ENCODE results near the gene MAGEA11.
"Not testable (repeated sequence)": the region's sequence is repeated elsewhere in the genome, so short reads cannot be mapped to it uniquely, and the experiment has no call there.

Gene MAGEA11

DNA sequence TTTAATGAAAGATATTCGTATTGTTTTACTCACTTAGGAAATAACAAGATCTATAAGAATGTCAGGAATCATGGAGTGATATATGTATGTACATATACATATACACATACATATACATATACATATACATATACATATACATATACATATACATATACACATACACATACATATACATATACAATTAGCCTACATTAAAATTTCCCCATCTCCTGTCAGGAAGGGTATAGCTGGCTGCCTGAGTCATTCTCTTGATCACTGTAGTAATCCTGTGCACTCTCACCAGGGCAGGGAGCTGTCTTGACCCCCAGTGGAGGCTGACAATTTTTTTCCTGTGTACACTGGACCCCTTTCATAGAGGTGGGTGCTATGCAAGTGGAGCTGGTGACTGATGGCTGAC, 23.3 kb upstream of the MAGEA11 start:
- Histone ChIP-seq H3K9ac (ENCODE audit: low read length) (no peak overlapping the region), H3K36me3 (ENCODE audit: control insufficient read depth, insufficient read depth, low read length) (no peaks in the 10 kb centered on the region), H3K27ac (ENCODE audit: low read depth, low read length) (no peak overlapping the region), H3K9me3 (ENCODE audit: control insufficient read depth, insufficient read depth, low read depth, low read length) (peaks cover 37% of the 10 kb centered on the region), H3K27me3 (ENCODE audit: control insufficient read depth, insufficient read depth, low read length) (peaks cover 4% of the 10 kb centered on the region; the same call in 1 of the 2 replicates), H3K4me3 (ENCODE audit: low read depth, low read length) (no peak overlapping the region), H3K4me1 (ENCODE audit: control insufficient read depth, insufficient read depth, low read length) (peaks cover 8% of the 10 kb centered on the region)

DNA sequence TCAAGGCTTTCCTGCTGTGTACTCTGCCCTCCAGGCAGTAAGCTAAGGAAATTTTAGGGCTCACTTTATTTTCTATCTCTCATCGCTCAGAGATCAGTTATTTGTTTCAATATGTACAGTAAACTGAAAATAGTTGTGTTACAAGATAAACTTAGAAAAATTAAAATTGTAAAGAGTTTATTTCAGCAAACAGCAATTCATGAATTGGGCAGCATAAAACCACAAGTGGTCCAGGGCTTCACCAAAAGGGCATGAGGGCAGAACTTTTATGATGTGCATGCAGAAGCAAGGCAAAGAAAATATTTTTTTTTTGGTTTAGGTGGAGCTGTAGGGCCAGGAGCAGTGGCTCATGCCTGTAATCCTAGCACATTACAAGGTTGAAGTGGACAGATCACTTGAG, 20.1 kb upstream of the MAGEA11 start:
- Histone ChIP-seq H3K36me3 (ENCODE audit: control insufficient read depth, insufficient read depth, low read length) (no peaks in the 10 kb centered on the region), H3K27ac (ENCODE audit: low read depth, low read length) (no peak overlapping the region), H3K27me3 (ENCODE audit: control insufficient read depth, insufficient read depth, low read length) (peaks cover 4% of the 10 kb centered on the region; the same call in 1 of the 2 replicates), H3K9ac (ENCODE audit: low read length) (no peak overlapping the region), H3K4me3 (ENCODE audit: low read depth, low read length) (no peak overlapping the region), H3K4me1 (ENCODE audit: control insufficient read depth, insufficient read depth, low read length) (no peaks in the 10 kb centered on the region), H3K9me3 (ENCODE audit: control insufficient read depth, insufficient read depth, low read depth, low read length) (peaks cover 52% of the 10 kb centered on the region)

DNA sequence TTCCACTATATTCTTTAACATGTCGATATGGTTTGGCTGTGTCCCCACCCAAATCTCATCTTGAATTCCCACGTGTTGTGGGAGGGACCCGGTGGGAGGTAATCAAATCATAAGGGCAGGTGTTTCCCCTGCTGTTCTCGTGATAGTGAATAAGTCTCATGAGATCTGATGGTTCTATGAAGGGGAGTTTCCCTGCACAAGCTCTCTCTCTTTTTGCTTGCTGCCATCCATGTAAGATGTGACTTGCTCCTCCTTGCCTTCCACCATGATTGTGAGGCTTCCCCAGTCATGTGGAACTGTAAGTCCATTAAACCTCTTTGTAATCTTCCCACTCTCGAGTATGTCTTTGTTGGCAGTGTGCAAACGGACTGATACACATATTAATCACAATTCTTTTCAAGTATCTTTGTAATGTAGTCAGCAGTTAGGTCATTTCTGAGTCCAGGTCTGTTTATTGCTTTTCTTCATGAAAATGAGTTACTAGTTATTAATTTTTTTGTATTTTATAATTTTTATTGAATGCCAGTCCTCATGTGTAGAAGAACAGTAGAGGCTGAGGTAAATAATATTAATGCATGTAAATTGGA, 19.1 kb upstream of the MAGEA11 start:
- H3K9me3 ChIP-seq (ENCODE audit: control insufficient read depth, insufficient read depth, low read depth, low read length): peaks cover 53% of the 10 kb centered on the region
- H3K27ac ChIP-seq (ENCODE audit: low read depth, low read length); H3K27me3 ChIP-seq (ENCODE audit: control insufficient read depth, insufficient read depth, low read length); H3K36me3 ChIP-seq (ENCODE audit: control insufficient read depth, insufficient read depth, low read length); H3K4me3 ChIP-seq (ENCODE audit: low read depth, low read length); H3K4me1 ChIP-seq (ENCODE audit: control insufficient read depth, insufficient read depth, low read length); H3K9ac ChIP-seq (ENCODE audit: low read length): not testable (repeated sequence)

DNA sequence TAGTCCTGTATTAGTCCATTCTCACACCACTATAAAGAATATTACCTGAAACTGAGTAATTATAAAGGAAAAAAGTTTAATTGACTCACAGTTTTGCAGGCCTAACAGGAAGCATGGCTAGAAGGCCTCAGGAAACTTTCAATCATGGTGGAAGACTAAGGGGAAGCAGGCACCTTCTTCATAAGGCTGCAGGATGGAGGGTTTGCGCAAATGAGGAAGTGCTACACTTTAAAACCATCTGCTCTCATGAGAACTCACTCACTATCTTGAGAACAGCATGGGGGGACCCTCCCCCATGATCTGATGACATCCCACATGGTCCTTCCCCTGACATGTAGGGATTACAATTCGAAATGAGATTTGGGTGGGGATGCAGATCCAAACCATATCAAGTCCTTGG, 12.1 kb upstream of the MAGEA11 start:
- no peaks in the 10 kb centered on the region for H3K4me1 ChIP-seq (ENCODE audit: control insufficient read depth, insufficient read depth, low read length)
- no peaks in the 10 kb centered on the region for H3K36me3 ChIP-seq (ENCODE audit: control insufficient read depth, insufficient read depth, low read length)
- no peak overlapping the region for H3K4me3 ChIP-seq (ENCODE audit: low read depth, low read length)
- no peaks in the 10 kb centered on the region; the same call in 1 of the 2 replicates for H3K27me3 ChIP-seq (ENCODE audit: control insufficient read depth, insufficient read depth, low read length)
- H3K9me3 ChIP-seq (ENCODE audit: control insufficient read depth, insufficient read depth, low read depth, low read length): peaks cover 28% of the 10 kb centered on the region
- H3K27ac ChIP-seq (ENCODE audit: low read depth, low read length): no peak overlapping the region
- no peak overlapping the region for H3K9ac ChIP-seq (ENCODE audit: low read length)

DNA sequence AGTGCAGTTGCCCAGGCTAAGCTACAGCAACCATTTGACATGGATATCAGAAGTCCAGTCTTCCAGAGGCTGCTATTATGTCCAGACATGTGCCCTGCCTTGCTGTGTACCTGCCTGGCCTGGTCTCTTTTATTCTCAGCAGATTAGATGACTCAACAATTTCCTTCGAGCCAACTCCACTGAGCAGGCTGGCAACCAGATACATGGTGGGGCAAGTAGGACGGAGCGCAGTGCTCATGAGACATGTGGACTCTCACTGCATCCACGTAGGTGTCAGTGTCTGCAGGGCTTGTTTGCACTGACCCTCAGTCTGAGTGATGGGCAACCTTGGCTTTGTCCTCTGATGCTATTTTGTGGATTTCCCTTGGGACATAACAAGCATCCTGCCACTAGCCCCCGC, 7.2 kb upstream of the MAGEA11 start:
- H3K9me3 ChIP-seq (ENCODE audit: control insufficient read depth, insufficient read depth, low read depth, low read length): 0 out of 2 replicates have a peak, but pooled peaks cover 3% of the 10 kb centered on the region
- no peak overlapping the region for H3K27ac ChIP-seq (ENCODE audit: low read depth, low read length)
- no peaks in the 10 kb centered on the region for H3K36me3 ChIP-seq (ENCODE audit: control insufficient read depth, insufficient read depth, low read length)
- H3K27me3 ChIP-seq (ENCODE audit: control insufficient read depth, insufficient read depth, low read length): no peaks in the 10 kb centered on the region; the same call in 1 of the 2 replicates
- H3K4me3 ChIP-seq (ENCODE audit: low read depth, low read length): no peak overlapping the region
- H3K4me1 ChIP-seq (ENCODE audit: control insufficient read depth, insufficient read depth, low read length): no peaks in the 10 kb centered on the region
- H3K9ac ChIP-seq (ENCODE audit: low read length): no peak overlapping the region

DNA sequence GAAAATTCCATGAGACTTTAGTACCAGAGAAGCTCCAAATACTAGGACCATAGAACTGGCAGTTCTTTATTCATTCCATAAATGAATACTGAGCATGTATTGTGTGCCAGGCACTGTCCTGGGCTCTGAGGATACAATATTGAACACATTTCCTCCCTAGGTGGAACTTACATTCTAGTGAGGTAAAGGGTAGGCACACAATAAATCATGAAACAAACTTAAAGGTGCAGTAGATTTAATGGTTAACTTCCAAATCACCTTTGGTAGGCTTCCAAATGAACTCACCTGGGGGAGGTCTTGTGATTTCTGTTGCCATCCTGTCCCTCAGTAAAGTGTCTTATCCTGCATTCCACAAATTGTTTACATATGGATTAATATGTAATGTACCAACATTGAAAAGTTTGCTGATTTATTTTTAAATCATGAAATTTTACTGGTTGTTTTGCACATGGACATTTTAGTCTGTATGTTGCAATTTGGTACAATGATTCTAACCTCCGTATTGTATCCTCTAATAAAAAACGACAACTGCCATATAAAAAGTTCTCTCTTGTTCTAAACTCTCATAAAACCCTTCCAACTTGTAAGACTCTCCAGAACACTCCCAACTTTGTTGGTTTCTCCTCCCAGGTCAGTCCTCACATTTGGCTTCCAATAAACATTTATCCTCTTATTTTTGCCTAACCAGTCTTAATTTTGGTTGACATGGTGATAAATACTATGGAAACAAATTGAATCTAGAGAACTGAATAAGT, 4.5 kb upstream of the MAGEA11 start:
- H3K4me3 ChIP-seq (ENCODE audit: low read depth, low read length): no peak overlapping the region

DNA sequence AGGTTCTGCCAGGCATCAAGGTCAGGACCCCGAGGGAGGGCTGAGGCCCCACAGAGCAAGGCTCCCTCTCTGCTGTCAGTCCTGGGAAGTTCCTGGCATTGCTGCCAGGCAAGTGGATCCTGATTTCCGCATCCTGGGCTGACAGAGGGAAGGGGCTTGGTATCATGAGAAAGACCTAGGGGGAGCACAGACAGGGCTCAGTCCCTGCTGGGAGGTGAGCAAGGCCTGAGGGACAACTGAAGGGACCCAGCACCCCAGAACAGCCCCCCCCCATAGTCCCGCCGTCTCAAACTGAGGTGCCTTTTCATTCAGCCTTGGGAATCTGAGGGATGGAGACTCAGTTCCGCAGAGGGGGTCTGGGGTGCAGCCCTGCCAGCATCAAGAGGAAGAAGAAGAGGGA, 971 bp downstream of the MAGEA11 start:
- H3K4me1 ChIP-seq (ENCODE audit: control insufficient read depth, insufficient read depth, low read length): no peaks in the 10 kb centered on the region
- H3K27ac ChIP-seq (ENCODE audit: low read depth, low read length): no peak overlapping the region
- 0 out of 2 replicates have a peak, but pooled peaks cover 3% of the 10 kb centered on the region for H3K9me3 ChIP-seq (ENCODE audit: control insufficient read depth, insufficient read depth, low read depth, low read length)
- no peak overlapping the region for H3K4me3 ChIP-seq (ENCODE audit: low read depth, low read length)
- no peak overlapping the region for H3K9ac ChIP-seq (ENCODE audit: low read length)
- H3K27me3 ChIP-seq (ENCODE audit: control insufficient read depth, insufficient read depth, low read length): peaks cover 19% of the 10 kb centered on the region
- H3K36me3 ChIP-seq (ENCODE audit: control insufficient read depth, insufficient read depth, low read length): no peaks in the 10 kb centered on the region

More for the DNA sequence above, 4.5 kb upstream of the MAGEA11 start:
- Histone ChIP-seq H3K9ac (ENCODE audit: low read length) (no peak overlapping the region), H3K36me3 (ENCODE audit: control insufficient read depth, insufficient read depth, low read length) (no peaks in the 10 kb centered on the region), H3K9me3 (ENCODE audit: control insufficient read depth, insufficient read depth, low read depth, low read length) (no peaks in the 10 kb centered on the region), H3K27me3 (ENCODE audit: control insufficient read depth, insufficient read depth, low read length) (peaks cover 3% of the 10 kb centered on the region; the same call in 1 of the 2 replicates), H3K4me1 (ENCODE audit: control insufficient read depth, insufficient read depth, low read length) (no peaks in the 10 kb centered on the region), H3K27ac (ENCODE audit: low read depth, low read length) (no peak overlapping the region)

DNA sequence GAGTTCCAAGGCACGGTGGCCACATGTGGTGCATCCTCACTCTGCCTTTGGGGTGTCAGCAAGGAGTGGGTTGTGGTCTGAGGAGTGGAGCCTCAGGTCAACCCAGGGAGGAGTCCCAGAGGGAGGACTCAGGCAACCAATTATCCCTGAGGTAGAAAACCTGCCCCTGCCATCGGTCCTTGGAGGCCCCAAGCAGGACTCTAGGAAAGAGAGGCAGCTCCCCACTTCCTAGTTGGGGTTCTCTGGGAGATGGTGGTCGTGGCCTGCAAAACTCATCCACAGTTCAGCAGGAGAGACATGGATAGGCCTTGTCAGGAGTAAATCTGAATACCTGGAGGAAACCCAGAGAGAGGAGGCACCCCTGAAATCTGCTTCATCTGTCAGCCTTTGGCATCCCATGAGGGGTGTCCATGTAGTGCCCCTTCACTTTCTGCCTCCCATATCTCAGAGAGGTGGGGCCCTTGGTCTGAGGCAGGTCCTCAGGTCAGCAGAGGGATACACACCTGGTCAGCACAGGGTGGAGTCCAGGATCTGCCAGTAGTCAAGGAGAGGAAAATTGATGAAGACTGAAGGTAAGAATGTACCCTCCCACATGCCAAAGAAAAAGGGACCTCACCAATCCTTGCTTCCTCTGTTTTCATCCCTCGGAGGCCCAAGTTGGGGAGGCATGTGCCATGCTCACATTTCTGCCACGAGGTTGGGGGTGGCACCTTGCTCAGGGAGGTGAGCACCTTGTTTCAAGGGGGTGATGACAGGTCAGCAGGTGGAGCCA, 1.6 kb downstream of the MAGEA11 start:
- Histone ChIP-seq H3K36me3 (ENCODE audit: control insufficient read depth, insufficient read depth, low read length) (no peaks in the 10 kb centered on the region), H3K27ac (ENCODE audit: low read depth, low read length) (no peak overlapping the region), H3K9ac (ENCODE audit: low read length) (no peak overlapping the region), H3K9me3 (ENCODE audit: control insufficient read depth, insufficient read depth, low read depth, low read length) (0 out of 2 replicates have a peak, but pooled peaks cover 3% of the 10 kb centered on the region), H3K27me3 (ENCODE audit: control insufficient read depth, insufficient read depth, low read length) (peaks cover 25% of the 10 kb centered on the region), H3K4me1 (ENCODE audit: control insufficient read depth, insufficient read depth, low read length) (no peaks in the 10 kb centered on the region), H3K4me3 (ENCODE audit: low read depth, low read length) (no peak overlapping the region)

DNA sequence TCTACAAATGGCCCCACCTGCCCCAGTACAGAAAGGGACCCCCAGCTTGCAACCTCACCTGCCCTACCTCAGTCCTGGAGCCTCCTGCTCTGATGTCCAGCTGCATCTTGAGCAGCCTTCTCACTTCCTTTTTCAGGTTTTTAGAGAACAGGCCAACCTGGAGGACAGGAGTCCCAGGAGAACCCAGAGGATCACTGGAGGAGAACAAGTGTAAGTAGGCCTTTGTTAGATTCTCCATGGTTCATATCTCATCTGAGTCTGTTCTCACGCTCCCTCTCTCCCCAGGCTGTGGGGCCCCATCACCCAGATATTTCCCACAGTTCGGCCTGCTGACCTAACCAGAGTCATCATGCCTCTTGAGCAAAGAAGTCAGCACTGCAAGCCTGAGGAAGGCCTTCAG, 3.6 kb downstream of the MAGEA11 start:
- Histone ChIP-seq H3K4me1 (ENCODE audit: control insufficient read depth, insufficient read depth, low read length) (no peaks in the 10 kb centered on the region; the same call in 1 of the 2 replicates), H3K27me3 (ENCODE audit: control insufficient read depth, insufficient read depth, low read length) (peaks cover 43% of the 10 kb centered on the region), H3K9me3 (ENCODE audit: control insufficient read depth, insufficient read depth, low read depth, low read length) (peaks cover 8% of the 10 kb centered on the region; the same call in 1 of the 2 replicates), H3K4me3 (ENCODE audit: low read depth, low read length) (no peak overlapping the region), H3K27ac (ENCODE audit: low read depth, low read length) (no peak overlapping the region), H3K36me3 (ENCODE audit: control insufficient read depth, insufficient read depth, low read length) (no peaks in the 10 kb centered on the region), H3K9ac (ENCODE audit: low read length) (no peak overlapping the region)

DNA sequence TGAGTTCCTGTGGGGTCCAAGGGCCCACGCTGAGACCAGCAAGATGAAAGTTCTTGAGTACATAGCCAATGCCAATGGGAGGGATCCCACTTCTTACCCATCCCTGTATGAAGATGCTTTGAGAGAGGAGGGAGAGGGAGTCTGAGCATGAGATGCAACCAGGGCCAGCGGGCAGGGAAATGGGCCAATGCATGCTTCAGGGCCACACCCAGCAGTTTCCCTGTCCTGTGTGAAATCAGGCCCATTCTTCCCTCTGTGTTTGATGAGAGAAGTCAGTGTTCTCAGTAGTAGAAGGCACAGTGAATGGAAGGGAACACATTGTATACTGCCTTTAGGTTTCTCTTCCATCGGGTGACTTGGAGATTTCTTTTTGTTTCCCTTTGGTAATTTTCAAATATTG, 4.8 kb downstream of the MAGEA11 start:
- H3K4me1 ChIP-seq (ENCODE audit: control insufficient read depth, insufficient read depth, low read length): no peaks in the 10 kb centered on the region; the same call in 1 of the 2 replicates

DNA sequence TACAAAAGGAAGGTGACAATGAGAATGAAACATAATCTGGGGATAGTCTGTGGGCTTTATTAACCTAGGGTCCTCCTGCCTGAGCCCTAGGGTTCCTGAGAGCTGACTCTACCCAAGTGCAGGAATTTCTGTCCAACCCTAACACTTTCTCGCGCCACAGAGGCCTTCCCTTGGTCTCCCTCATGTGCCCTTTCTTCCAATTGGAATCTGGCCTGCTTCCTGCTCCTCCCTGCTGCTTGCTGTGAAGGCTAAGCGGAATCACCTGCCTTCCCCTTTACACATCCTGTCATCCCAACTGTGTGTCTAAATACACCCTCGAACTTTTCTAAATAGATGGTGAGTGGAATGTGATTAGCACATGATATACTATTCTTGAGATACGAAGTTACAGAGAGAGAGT, 5.9 kb downstream of the MAGEA11 start:
- Histone ChIP-seq H3K4me1 (ENCODE audit: control insufficient read depth, insufficient read depth, low read length) (no peaks in the 10 kb centered on the region; the same call in 1 of the 2 replicates), H3K27me3 (ENCODE audit: control insufficient read depth, insufficient read depth, low read length) (peaks cover 50% of the 10 kb centered on the region), H3K9me3 (ENCODE audit: control insufficient read depth, insufficient read depth, low read depth, low read length) (peaks cover 8% of the 10 kb centered on the region; the same call in 1 of the 2 replicates), H3K4me3 (ENCODE audit: low read depth, low read length) (no peak overlapping the region), H3K36me3 (ENCODE audit: control insufficient read depth, insufficient read depth, low read length) (no peaks in the 10 kb centered on the region), H3K9ac (ENCODE audit: low read length) (no peak overlapping the region), H3K27ac (ENCODE audit: low read depth, low read length) (no peak overlapping the region)

More for the DNA sequence above, 4.8 kb downstream of the MAGEA11 start:
- H3K9me3 ChIP-seq (ENCODE audit: control insufficient read depth, insufficient read depth, low read depth, low read length): peaks cover 8% of the 10 kb centered on the region; the same call in 1 of the 2 replicates
- no peaks in the 10 kb centered on the region for H3K36me3 ChIP-seq (ENCODE audit: control insufficient read depth, insufficient read depth, low read length)
- H3K27ac ChIP-seq (ENCODE audit: low read depth, low read length): no peak overlapping the region
- H3K27me3 ChIP-seq (ENCODE audit: control insufficient read depth, insufficient read depth, low read length): peaks cover 50% of the 10 kb centered on the region
- H3K4me3 ChIP-seq (ENCODE audit: low read depth, low read length): no peak overlapping the region
- no peak overlapping the region for H3K9ac ChIP-seq (ENCODE audit: low read length)
